Upper lobe of right lung (tissue), 1 donor: ENCODE results near the gene MLLT3. TPM values are rescaled to one million over a fixed set of nuclear protein-coding genes. Genes with fewer than 3 reads are reported as not detected.
A peak's percentile ranks its signal among the peaks of the same experiment; 100 is the strongest.

ENCODE experiments used
- ATAC-seq: fragments of 200-7000 bp; cut with Tn5 transposase; one replicate; pipeline ENCODE4 v1.9.1; 2020; ENCODE audit warnings: mild to moderate bottlenecking, moderate library complexity
- DNase-seq: peaks from one replicate; pipeline ENCODE4 v3.0.0-alpha.2; 2020
- H3K27ac ChIP-seq: fragments of 200-600 bp; one replicate; pipeline ENCODE4 v1.8.0; 2022
- H3K27me3 ChIP-seq: fragments of 200-600 bp; one replicate; pipeline ENCODE4 v1.8.0; 2022; ENCODE audit warnings: mild to moderate bottlenecking
- H3K36me3 ChIP-seq: fragments of 200-600 bp; one replicate; pipeline ENCODE4 v1.8.0; 2022
- H3K4me1 ChIP-seq: fragments of 200-600 bp; one replicate; pipeline ENCODE4 v1.8.0; 2022
- H3K4me3 ChIP-seq: fragments of 200-600 bp; one replicate; pipeline ENCODE4 v1.8.0; 2022; ENCODE audit warnings: mild to moderate bottlenecking
- H3K9me3 ChIP-seq: fragments of 200-600 bp; one replicate; pipeline ENCODE4 v1.8.0; 2022
- CTCF ChIP-seq: fragments of 200-600 bp; IDR thresholded peaks from one replicate; pipeline ENCODE4 v1.8.0; 2022; ENCODE audit warnings: antibody characterized with exemption
- intact Hi-C: fragments of 100-400 bp; cut with DNase I; formaldehyde crosslinking; loops from one replicate; pipeline ENCODE4 v1.11.0; 2022
- total RNA-seq: library from RNA; stranded (reverse); fragmentation: NEBNext Ultra II Directional; extraction: Animal tissue kit (Norgen Biotek cat#: 25700); gene quantifications from one replicate; pipeline ENCODE4 v1.2.1, GENCODE V29; 2021
- donor health status: DM: no; HTN: yes; CAD: no; lungs with severe emphysema.

The MLLT3 gene
- total RNA-seq, 1 donor from 2014 or later: 15.4 TPM

- no peak for ATAC-seq
- no peak for TF ChIP-seq CTCF
- Histone ChIP-seq H3K9me3 (no peaks in the 10 kb centered on the region), H3K4me3 (no peak overlapping the region), H3K36me3 (no peaks in the 10 kb centered on the region), H3K4me1 (peaks cover 8% of the 10 kb centered on the region), H3K27ac (no peak overlapping the region), H3K27me3 (no peaks in the 10 kb centered on the region)
- DNase-seq: no peak
- intact Hi-C loops: no loop called here
These were observed 52.2 kb downstream of the MLLT3 start for GRCh38 chr9:20570087-20570486.

DNA sequence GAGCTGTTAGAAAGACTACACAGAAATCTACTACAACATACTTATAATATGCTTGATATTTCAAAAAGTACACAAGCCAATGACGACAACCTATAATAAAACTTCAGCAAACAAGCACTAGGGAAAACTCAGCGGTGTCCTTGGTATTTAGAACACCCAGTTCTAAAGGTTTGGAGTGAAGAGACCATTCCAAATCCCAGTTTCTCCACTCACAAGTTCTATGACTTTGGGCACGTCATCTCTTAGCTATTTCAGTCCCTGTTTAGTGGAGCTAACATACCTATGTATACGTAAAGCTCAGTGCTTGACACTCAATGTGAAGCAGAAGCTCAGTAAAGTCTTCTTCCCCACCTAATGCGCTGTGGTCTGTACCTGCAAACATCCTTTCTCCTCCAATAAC, 52.8 kb downstream of the MLLT3 start:
- Histone ChIP-seq H3K27ac (no peak overlapping the region), H3K36me3 (no peaks in the 10 kb centered on the region), H3K4me3 (no peak overlapping the region), H3K9me3 (no peaks in the 10 kb centered on the region), H3K4me1 (peaks cover 8% of the 10 kb centered on the region), H3K27me3 (no peaks in the 10 kb centered on the region)
- DNase-seq: no peak
- TF ChIP-seq CTCF: no peak
- intact Hi-C loops: no loop called here
- ATAC-seq: peak; percentile 82

- H3K4me1 ChIP-seq: peaks cover 8% of the 10 kb centered on the region
- no peaks in the 10 kb centered on the region for H3K9me3 ChIP-seq
- H3K27ac ChIP-seq: no peak overlapping the region
- no peaks in the 10 kb centered on the region for H3K27me3 ChIP-seq
- no peak for ATAC-seq
- TF ChIP-seq CTCF: no peak
- DNase-seq: no peak
- no peak overlapping the region for H3K4me3 ChIP-seq
- intact Hi-C loops: no loop called here
- no peaks in the 10 kb centered on the region for H3K36me3 ChIP-seq
These were observed 53.9 kb downstream of the MLLT3 start for GRCh38 chr9:20568400-20568799.

DNA sequence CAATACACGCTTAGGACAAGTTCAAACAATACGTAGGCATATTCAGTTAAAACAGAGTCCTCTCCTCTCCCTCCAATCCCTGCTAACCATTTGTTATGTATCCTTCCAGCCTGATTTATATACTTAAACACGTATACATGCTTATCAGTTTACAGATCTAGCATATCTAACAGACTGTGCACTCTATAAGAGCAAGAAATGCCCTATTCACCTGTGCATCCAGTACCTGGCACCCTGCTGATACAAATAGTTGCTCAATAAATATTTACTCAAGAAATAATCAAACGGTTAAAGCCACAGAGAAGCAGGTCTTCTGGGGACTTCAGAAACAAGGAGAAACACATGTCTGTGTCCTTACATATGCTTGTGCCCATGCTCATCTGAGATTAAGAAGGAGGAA, 55.9 kb downstream of the MLLT3 start:
- TF ChIP-seq CTCF: no peak
- H3K4me1 ChIP-seq: peaks cover 8% of the 10 kb centered on the region
- no peak overlapping the region for H3K27ac ChIP-seq
- intact Hi-C loops: no loop called here
- H3K9me3 ChIP-seq: no peaks in the 10 kb centered on the region
- no peak overlapping the region for H3K4me3 ChIP-seq
- no peaks in the 10 kb centered on the region for H3K36me3 ChIP-seq
- no peaks in the 10 kb centered on the region for H3K27me3 ChIP-seq
- DNase-seq: no peak
- ATAC-seq: no peak

DNA sequence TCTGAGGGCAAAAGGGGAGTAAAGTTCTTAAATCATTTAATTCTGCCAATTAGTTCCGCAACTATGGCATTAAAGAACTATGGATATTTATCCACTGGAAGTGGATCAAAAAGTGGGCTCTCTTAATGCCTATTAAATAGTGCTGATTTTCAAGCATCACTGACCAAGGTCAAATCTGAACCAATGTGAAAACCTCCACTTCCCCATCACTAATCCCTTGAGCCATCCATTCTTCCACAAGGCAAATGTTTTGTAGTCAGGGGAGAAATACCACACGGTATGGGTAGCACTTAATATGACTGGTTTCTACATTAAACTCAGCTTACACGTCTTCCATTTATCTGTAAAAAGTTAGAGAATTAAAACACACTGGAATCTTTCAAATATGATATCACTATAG, 57.6 kb downstream of the MLLT3 start:
- no peak for DNase-seq
- Histone ChIP-seq H3K4me3 (no peak overlapping the region), H3K36me3 (no peaks in the 10 kb centered on the region), H3K27me3 (no peaks in the 10 kb centered on the region), H3K4me1 (peaks cover 1% of the 10 kb centered on the region), H3K9me3 (no peaks in the 10 kb centered on the region), H3K27ac (no peak overlapping the region)
- TF ChIP-seq CTCF: no peak
- intact Hi-C loops: no loop called here
- ATAC-seq: no peak

DNA sequence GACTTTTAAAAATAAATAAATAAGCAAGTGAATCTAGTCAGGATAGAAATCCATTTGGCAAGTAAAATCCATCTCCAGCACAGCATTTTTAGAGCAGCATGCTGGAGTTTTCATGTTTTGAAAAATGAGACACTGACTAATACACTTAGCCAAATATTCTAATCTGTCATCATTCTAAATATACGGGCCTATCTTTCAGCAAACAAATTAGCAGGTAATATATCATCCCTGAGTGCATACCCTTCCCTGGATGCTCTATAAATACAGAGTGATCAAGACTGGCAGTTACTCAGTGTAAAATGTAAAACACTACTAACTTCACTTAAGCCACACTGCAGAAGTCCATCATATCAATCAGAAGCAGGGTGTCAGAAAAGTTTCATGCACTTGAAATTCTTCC, 58.4 kb downstream of the MLLT3 start:
- Histone ChIP-seq H3K27me3 (no peaks in the 10 kb centered on the region), H3K4me1 (peaks cover 8% of the 10 kb centered on the region), H3K4me3 (no peak overlapping the region), H3K27ac (no peak overlapping the region), H3K36me3 (no peaks in the 10 kb centered on the region), H3K9me3 (no peaks in the 10 kb centered on the region)
- TF ChIP-seq CTCF: no peak
- ATAC-seq (no peak), DNase-seq (no peak)
- intact Hi-C loops: no loop called here
